Measurements from ENCODE around the gene NAA10.

DNA sequence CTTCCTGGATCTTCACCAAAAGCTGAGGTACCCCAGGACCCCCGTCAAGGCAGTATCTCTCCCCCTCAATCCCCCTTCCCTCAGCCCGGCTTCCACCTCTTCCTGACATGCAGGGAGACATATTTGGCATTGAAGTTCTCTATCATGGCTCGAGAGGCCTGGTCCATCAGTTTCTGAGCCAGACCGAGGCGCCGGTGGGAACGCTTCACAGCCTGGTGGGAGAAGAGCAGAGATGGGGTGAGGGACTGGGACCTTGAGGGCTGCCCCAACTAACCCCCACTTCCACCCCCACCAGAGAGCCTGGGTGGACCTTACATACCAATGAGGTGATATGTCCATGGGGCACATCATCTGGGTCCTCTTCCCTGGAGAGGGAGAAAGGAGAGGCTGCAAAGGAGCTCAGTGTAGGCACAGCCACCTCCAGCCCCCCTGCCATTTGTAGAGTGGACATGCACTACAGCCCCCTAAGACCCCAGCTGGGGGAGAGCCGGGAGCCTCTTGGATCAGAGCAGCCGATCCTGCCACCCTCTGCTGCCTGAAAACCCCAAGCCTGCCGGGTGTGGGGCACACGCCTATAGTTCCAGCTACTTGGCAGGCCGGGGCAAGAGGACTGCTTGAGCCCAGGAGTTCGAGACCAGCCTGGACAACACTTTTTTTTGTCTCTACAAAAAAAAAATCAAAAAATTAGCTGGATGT is 2.5 kb downstream of the NAA10 start:
- TF ChIP-seq, protein P1, sequence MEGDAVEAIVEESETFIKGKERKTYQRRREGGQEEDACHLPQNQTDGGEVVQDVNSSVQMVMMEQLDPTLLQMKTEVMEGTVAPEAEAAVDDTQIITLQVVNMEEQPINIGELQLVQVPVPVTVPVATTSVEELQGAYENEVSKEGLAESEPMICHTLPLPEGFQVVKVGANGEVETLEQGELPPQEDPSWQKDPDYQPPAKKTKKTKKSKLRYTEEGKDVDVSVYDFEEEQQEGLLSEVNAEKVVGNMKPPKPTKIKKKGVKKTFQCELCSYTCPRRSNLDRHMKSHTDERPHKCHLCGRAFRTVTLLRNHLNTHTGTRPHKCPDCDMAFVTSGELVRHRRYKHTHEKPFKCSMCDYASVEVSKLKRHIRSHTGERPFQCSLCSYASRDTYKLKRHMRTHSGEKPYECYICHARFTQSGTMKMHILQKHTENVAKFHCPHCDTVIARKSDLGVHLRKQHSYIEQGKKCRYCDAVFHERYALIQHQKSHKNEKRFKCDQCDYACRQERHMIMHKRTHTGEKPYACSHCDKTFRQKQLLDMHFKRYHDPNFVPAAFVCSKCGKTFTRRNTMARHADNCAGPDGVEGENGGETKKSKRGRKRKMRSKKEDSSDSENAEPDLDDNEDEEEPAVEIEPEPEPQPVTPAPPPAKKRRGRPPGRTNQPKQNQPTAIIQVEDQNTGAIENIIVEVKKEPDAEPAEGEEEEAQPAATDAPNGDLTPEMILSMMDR (IDR thresholded peaks at IDR 0.05) = no peak
- no peak for TF ChIP-seq TCF7L2 (IDR thresholded peaks at IDR 0.05; ENCODE audit: low read depth, low read length)
- TF ChIP-seq, protein P2, sequence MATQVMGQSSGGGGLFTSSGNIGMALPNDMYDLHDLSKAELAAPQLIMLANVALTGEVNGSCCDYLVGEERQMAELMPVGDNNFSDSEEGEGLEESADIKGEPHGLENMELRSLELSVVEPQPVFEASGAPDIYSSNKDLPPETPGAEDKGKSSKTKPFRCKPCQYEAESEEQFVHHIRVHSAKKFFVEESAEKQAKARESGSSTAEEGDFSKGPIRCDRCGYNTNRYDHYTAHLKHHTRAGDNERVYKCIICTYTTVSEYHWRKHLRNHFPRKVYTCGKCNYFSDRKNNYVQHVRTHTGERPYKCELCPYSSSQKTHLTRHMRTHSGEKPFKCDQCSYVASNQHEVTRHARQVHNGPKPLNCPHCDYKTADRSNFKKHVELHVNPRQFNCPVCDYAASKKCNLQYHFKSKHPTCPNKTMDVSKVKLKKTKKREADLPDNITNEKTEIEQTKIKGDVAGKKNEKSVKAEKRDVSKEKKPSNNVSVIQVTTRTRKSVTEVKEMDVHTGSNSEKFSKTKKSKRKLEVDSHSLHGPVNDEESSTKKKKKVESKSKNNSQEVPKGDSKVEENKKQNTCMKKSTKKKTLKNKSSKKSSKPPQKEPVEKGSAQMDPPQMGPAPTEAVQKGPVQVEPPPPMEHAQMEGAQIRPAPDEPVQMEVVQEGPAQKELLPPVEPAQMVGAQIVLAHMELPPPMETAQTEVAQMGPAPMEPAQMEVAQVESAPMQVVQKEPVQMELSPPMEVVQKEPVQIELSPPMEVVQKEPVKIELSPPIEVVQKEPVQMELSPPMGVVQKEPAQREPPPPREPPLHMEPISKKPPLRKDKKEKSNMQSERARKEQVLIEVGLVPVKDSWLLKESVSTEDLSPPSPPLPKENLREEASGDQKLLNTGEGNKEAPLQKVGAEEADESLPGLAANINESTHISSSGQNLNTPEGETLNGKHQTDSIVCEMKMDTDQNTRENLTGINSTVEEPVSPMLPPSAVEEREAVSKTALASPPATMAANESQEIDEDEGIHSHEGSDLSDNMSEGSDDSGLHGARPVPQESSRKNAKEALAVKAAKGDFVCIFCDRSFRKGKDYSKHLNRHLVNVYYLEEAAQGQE (IDR thresholded peaks at IDR 0.05; ENCODE audit: insufficient read depth in 1 of 2, low read depth in 2 of 2, low read length in 1 of 2) = no peak

Measured in Panc1 (cell line).